ENCODE data around the gene CDH23. TPM values are rescaled to one million over a fixed set of nuclear protein-coding genes. Genes with fewer than 3 reads are reported as not detected.

The CDH23 gene
- total and polyA plus RNA-seq, 10 donors, result 2.0 to 19.9 (median 11.0) TPM

DNA sequence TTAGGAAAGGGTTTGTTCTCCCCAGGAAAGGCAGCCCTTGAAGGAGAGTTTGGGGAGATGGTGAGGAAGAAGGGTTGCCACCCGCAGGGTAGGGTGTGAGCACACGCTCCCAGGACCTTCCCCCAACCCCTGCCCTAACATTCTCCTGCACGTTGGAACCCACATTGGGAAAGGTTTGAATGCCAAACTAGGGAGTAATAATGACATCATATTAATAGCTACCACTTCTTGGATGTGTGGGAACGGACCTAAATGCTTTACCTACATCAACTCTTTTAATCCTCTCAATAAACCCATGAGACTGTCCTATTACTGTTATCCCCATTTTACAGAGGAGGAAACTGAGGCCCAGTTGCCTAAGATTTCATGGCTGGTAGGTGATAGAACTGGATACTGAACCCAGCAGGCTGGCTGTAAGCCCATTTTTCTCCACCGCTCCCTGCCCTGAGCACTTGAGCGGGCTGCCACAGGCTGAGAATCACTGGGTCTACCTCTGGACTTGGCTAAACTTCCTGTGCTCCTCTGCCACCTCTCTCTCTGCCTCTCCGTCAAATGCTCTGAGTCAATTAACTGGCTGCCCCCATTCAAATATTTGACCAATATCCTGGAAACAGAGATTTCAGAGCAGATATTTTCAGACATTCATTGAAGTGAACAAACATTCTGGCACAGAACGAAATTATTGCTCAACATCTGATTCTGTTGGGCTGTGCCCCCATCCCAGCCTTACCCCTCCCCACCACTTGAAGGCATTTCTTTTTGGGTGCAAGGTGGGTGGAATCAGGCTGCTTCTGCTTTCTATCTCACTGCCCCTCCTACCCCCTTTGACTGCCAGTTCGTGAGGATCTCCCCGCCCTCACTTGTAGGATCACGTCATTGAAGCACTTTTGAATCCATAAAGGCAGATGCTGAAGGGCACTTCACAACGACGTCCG, 193.2 kb downstream of the CDH23 start:
- Histone ChIP-seq H3K4me1 (peaks cover 0 to 29% (median 10%) of the 10 kb centered on the region in 6 donors), H3K27ac (peak overlapping the region in 4 of 8 donors; percentile 9 to 27 (median 20)), H3K27me3 (replicated peaks in 1 of 7) (peaks cover 0 to 17% (median 0%) of the 10 kb centered on the region in 7 donors), H3K36me3 (no peaks in the 10 kb centered on the region), H3K9me3 (no peaks in the 10 kb centered on the region), H3K4me3 (no peak overlapping the region)
- WGBS, 5 donors, result 56 to 75% (median 59%) methylated on average over 14 of the region's 14 CpGs
- no peak for DNase-seq
- intact Hi-C loops (cut with DNase I; ENCODE audit: low total_unique reads), result no loop called here
- TF ChIP-seq POLR2AphosphoS5 (IDR thresholded peaks at IDR 0.05), result no peak
- TF ChIP-seq, protein P1, sequence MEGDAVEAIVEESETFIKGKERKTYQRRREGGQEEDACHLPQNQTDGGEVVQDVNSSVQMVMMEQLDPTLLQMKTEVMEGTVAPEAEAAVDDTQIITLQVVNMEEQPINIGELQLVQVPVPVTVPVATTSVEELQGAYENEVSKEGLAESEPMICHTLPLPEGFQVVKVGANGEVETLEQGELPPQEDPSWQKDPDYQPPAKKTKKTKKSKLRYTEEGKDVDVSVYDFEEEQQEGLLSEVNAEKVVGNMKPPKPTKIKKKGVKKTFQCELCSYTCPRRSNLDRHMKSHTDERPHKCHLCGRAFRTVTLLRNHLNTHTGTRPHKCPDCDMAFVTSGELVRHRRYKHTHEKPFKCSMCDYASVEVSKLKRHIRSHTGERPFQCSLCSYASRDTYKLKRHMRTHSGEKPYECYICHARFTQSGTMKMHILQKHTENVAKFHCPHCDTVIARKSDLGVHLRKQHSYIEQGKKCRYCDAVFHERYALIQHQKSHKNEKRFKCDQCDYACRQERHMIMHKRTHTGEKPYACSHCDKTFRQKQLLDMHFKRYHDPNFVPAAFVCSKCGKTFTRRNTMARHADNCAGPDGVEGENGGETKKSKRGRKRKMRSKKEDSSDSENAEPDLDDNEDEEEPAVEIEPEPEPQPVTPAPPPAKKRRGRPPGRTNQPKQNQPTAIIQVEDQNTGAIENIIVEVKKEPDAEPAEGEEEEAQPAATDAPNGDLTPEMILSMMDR (IDR thresholded peaks at IDR 0.05 in 8 of 11, conservative IDR thresholded peaks at IDR 0.05 in 3 of 11), result no peak
- no peak for TF ChIP-seq POLR2A (IDR thresholded peaks at IDR 0.05)

DNA sequence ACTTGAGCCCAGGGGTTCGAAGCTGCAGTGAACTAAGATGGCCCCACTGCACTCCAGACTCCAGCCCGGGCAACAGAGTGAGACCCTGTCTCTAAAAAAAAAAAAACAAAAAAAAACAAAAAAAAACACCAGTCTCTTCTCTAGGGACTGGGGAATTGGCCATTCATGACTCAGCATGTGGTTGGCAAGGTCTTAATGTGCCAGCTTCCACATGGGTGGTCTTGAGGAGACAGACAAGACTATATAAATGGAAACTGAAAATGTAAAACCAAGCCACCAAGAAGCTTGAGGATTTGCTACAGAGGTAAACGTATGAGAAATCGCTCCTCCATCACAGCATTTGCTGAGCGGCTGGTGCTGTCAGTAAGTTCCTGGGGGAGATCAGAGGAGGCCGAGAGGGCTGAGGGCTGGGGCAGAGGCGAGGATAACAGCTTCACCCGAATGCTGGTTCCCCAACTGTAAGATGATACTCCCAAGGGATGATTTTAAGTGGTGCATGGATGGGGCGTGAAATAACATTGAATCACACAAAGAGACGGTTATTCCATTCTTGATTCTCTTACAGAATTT, 194.1 kb downstream of the CDH23 start:
- H3K9me3 ChIP-seq, result no peaks in the 10 kb centered on the region
- WGBS, 5 donors, result 67 to 83% (median 82%) methylated on average over 10 of the region's 10 CpGs
- peak overlapping the region in 1 of 8 donors; percentile 27 for H3K27ac ChIP-seq
- peaks cover 0 to 29% (median 5%) of the 10 kb centered on the region in 6 donors for H3K4me1 ChIP-seq
- H3K27me3 ChIP-seq (replicated peaks in 1 of 7), result peaks cover 0 to 17% (median 0%) of the 10 kb centered on the region in 7 donors
- no peak overlapping the region for H3K4me3 ChIP-seq
- DNase-seq, result no peak
- intact Hi-C loops (cut with DNase I; ENCODE audit: low total_unique reads), result no loop called here
- no peaks in the 10 kb centered on the region for H3K36me3 ChIP-seq
- TF ChIP-seq POLR2AphosphoS5 (IDR thresholded peaks at IDR 0.05) (no peak), POLR2A (IDR thresholded peaks at IDR 0.05) (no peak)
- TF ChIP-seq, protein P1 (IDR thresholded peaks at IDR 0.05 in 8 of 11, conservative IDR thresholded peaks at IDR 0.05 in 3 of 11), result no peak

DNA sequence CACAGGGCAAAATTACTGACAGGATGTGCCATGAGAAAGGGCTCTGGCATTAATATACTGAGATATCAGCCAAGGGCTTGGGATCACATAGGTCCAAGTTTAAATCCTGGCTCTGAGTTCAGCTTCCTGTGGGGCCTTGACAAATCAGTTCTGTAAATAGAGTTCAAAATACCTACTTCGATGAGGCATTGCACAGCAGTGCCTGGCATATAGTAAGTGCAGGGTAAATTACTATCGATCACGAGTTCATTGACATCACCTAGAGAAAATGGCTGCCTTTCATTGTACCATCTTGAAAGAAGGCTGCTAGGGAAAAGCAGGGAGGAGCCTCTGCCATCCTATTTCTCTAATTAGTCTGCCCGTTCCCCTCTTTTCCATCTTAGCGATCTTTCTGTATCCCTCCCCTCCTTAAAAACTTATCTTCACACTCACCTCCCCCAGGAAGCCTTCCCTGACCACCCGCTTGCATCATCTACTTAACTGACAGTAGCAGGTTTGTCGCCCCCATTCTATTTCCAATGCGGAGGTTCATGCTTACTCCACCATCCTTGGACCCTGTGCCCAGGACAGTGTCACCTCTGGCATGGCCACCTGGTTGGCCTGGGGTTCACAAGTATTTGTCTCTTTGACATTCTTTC, 198.3 kb downstream of the CDH23 start:
- Histone ChIP-seq H3K36me3 (no peaks in the 10 kb centered on the region), H3K4me3 (no peak overlapping the region), H3K27ac (peak overlapping the region in 2 of 8 donors; percentile 86 to 93), H3K27me3 (replicated peaks in 1 of 7) (peaks cover 0 to 3% (median 0%) of the 10 kb centered on the region in 7 donors), H3K9me3 (no peaks in the 10 kb centered on the region), H3K4me1 (peaks cover 13 to 65% (median 35%) of the 10 kb centered on the region in 6 donors)
- intact Hi-C loops (cut with DNase I; ENCODE audit: low total_unique reads), result no loop called here
- TF ChIP-seq POLR2AphosphoS5 (IDR thresholded peaks at IDR 0.05) (no peak), POLR2A (IDR thresholded peaks at IDR 0.05) (no peak)
- TF ChIP-seq, protein P1 (IDR thresholded peaks at IDR 0.05 in 8 of 11, conservative IDR thresholded peaks at IDR 0.05 in 3 of 11), result no peak
- WGBS, 5 donors, result 88 to 95% (median 91%) methylated on average over 8 of the region's 8 CpGs
- no peak for DNase-seq
